Caco-2 (cell line): Measurements from ENCODE around the gene CHRNA7. TPM values are rescaled to one million over a fixed set of nuclear protein-coding genes. Genes with fewer than 3 reads are reported as not detected.

ENCODE experiments used
- BruUV-seq: library from RNA; stranded (reverse); fragments of 400-500 nt; replicated peaks from 2 replicates; lab custom pipeline; 2021; lab: Mats Ljungman, UMichigan
- CTCF ChIA-PET: fragments of 300-600 bp; sonication (Branson Sonifier 250); formaldehyde crosslinking; loops from one replicate; lab custom pipeline; 2022; ENCODE audit warnings: antibody characterized with exemption; lab: Charles Lee
- POLR2A ChIA-PET: fragments of 300-600 bp; sonication (Branson Sonifier 250); formaldehyde crosslinking; loops from one replicate; lab custom pipeline; 2022; ENCODE audit warnings: antibody characterized with exemption; lab: Charles Lee
- DNase-seq, 2 experiments: peaks; one replicate each; pipeline versions ENCODE4 v3.0.0 to v3.0.0-alpha.2; 2020 to 2022
- H3K27me3 ChIP-seq: replicated peaks from 2 replicates; pipeline ENCODE4 v1.6.0; 2011; ENCODE audit warnings: low read length; ENCODE audit not compliant: control insufficient read depth, insufficient read depth
- H3K36me3 ChIP-seq: 2 replicates; pipeline ENCODE4 v1.5.1; 2011; ENCODE audit warnings: low read length; ENCODE audit not compliant: control insufficient read depth, insufficient read depth
- H3K4me1 ChIP-seq: fragments of 250-450 bp; sonication (Bioruptor Pico); 2 replicates; pipeline ENCODE4 v1.5.1; 2020; ENCODE audit warnings: mild to moderate bottlenecking
- H3K4me3 ChIP-seq: 2 replicates; pipeline ENCODE4 v1.5.1; 2011; ENCODE audit warnings: low read depth, mild to moderate bottlenecking, control low read depth, low read length
- H3K9me3 ChIP-seq: fragments of 250-450 bp; sonication (Bioruptor Pico); 2 replicates; pipeline ENCODE4 v1.5.1; 2020; ENCODE audit warnings: mild to moderate bottlenecking, moderate library complexity
- H3K27ac Mint-ChIP-seq: one replicate; pipeline ENCODE4 v1.8.0; 2022; ENCODE audit warnings: mixed read lengths; ENCODE audit not compliant: unreplicated experiment
- H3K27me3 Mint-ChIP-seq: one replicate; pipeline ENCODE4 v1.8.0; 2022; ENCODE audit warnings: mixed read lengths; ENCODE audit not compliant: insufficient read depth, unreplicated experiment
- H3K36me3 Mint-ChIP-seq: one replicate; pipeline ENCODE4 v1.8.0; 2022; ENCODE audit warnings: mild to moderate bottlenecking, mixed read lengths; ENCODE audit not compliant: insufficient read depth, unreplicated experiment
- H3K4me1 Mint-ChIP-seq: one replicate; pipeline ENCODE4 v1.8.0; 2022; ENCODE audit warnings: low read depth, mixed read lengths; ENCODE audit not compliant: unreplicated experiment
- H3K4me3 Mint-ChIP-seq: one replicate; pipeline ENCODE4 v1.8.0; 2022; ENCODE audit warnings: mild to moderate bottlenecking, moderate library complexity, mixed read lengths; ENCODE audit not compliant: unreplicated experiment
- H3K9me3 Mint-ChIP-seq: one replicate; pipeline ENCODE4 v1.8.0; 2022; ENCODE audit warnings: mixed read lengths; ENCODE audit not compliant: unreplicated experiment
- CTCF ChIP-seq, 2 experiments: fragments of 200-600 bp in 1 of 2; IDR thresholded peaks; 1 replicate in 1 of 2; 2 replicates in 1 of 2; pipeline versions ENCODE4 v1.5.1 to v1.8.0; 2011 to 2022; ENCODE audit warnings: antibody characterized with exemption in 1 of 2, control low read depth in 1 of 2, inconsistent platforms in 1 of 2, low read depth in 1 of 2, low read length in 1 of 2, mild to moderate bottlenecking in 1 of 2, moderate library complexity in 1 of 2; ENCODE audit not compliant: insufficient read depth in 1 of 2, severe bottlenecking in 1 of 2, unreplicated experiment in 1 of 2
- intact Hi-C: fragments of 100-400 bp; cut with micrococcal nuclease; formaldehyde crosslinking; loops from one replicate; pipeline ENCODE4 v1.10.0; 2022; ENCODE audit not compliant: unreplicated experiment
- total RNA-seq: library from RNA; stranded (reverse); gene quantifications from 2 replicates; pipeline ENCODE4 v1.2.3, GENCODE V29; 2022

CHRNA7 gene
- total RNA-seq, 1 experiment from 2014 or later = 0.11 TPM

GRCh38 chr15:32096213-32096612, 65.9 kb downstream of the CHRNA7 start:
- Mint-ChIP-seq H3K4me1 (no peaks in the 10 kb centered on the region), H3K4me3 (no peak overlapping the region), H3K36me3 (no peaks in the 10 kb centered on the region), H3K27ac (no peak overlapping the region), H3K9me3 (no peaks in the 10 kb centered on the region), H3K27me3 (peaks cover 3% of the 10 kb centered on the region)
- BruUV-seq = no TSS peak
- DNase-seq = no peak
- POLR2A ChIA-PET = no interaction called here
- intact Hi-C loops = no loop called here
- H3K27me3 ChIP-seq = no peaks in the 10 kb centered on the region
- no peak for TF ChIP-seq CTCF (IDR thresholded peaks at IDR 0.05; ENCODE audit: insufficient read depth in 1 of 2, low read depth in 1 of 2, low read length in 1 of 2, severe bottlenecking in 1 of 2, unreplicated experiment in 1 of 2)
- CTCF ChIA-PET = no interaction called here
- no peaks in the 10 kb centered on the region for H3K36me3 ChIP-seq
- H3K4me1 ChIP-seq = no peaks in the 10 kb centered on the region
- no peak overlapping the region for H3K4me3 ChIP-seq
- no peaks in the 10 kb centered on the region for H3K9me3 ChIP-seq

- no peaks in the 10 kb centered on the region for H3K4me1 Mint-ChIP-seq
- intact Hi-C loops = no loop called here
- peaks cover 3% of the 10 kb centered on the region for H3K27me3 Mint-ChIP-seq
- ChIA-PET CTCF (interaction anchor here (0.7 kb wide), 1 partner anchor 298 kb away, joined by 6 read pairs; no protein-coding TSS in a partner anchor), POLR2A (no interaction called here)
- Histone ChIP-seq H3K36me3 (no peaks in the 10 kb centered on the region), H3K9me3 (no peaks in the 10 kb centered on the region), H3K27me3 (no peaks in the 10 kb centered on the region), H3K4me3 (no peak overlapping the region), H3K4me1 (no peaks in the 10 kb centered on the region)
- BruUV-seq = no TSS peak
- H3K4me3 Mint-ChIP-seq = no peak overlapping the region
- no peak for DNase-seq
- H3K36me3 Mint-ChIP-seq = no peaks in the 10 kb centered on the region
- no peaks in the 10 kb centered on the region for H3K9me3 Mint-ChIP-seq
- no peak overlapping the region for H3K27ac Mint-ChIP-seq
- TF ChIP-seq CTCF (IDR thresholded peaks at IDR 0.05; ENCODE audit: insufficient read depth in 1 of 2, low read depth in 1 of 2, low read length in 1 of 2, severe bottlenecking in 1 of 2, unreplicated experiment in 1 of 2) = no peak
Observed at GRCh38 chr15:32096916-32097617, 66.8 kb downstream of the CHRNA7 start.

GRCh38 chr15:32098033-32098432, 67.7 kb downstream of the CHRNA7 start:
- H3K4me3 ChIP-seq = no peak overlapping the region
- Mint-ChIP-seq H3K4me1 (no peaks in the 10 kb centered on the region), H3K4me3 (no peak overlapping the region), H3K27me3 (peaks cover 7% of the 10 kb centered on the region), H3K27ac (no peak overlapping the region), H3K9me3 (no peaks in the 10 kb centered on the region), H3K36me3 (no peaks in the 10 kb centered on the region)
- ChIA-PET CTCF (no interaction called here), POLR2A (no interaction called here)
- no peaks in the 10 kb centered on the region for H3K36me3 ChIP-seq
- intact Hi-C loops = no loop called here
- no peaks in the 10 kb centered on the region for H3K9me3 ChIP-seq
- H3K27me3 ChIP-seq = no peaks in the 10 kb centered on the region
- no peak for TF ChIP-seq CTCF (IDR thresholded peaks at IDR 0.05; ENCODE audit: insufficient read depth in 1 of 2, low read depth in 1 of 2, low read length in 1 of 2, severe bottlenecking in 1 of 2, unreplicated experiment in 1 of 2)
- H3K4me1 ChIP-seq = no peaks in the 10 kb centered on the region
- no TSS peak for BruUV-seq
- DNase-seq = no peak
